Retinal pigment epithelial cell (primary cell): ENCODE data around the gene TEFM.
A peak's percentile ranks its signal among the peaks of the same experiment; 100 is the strongest.

Source experiments
- DNase-seq: peaks from one replicate; pipeline ENCODE4 v3.0.0-alpha.2; 2010; ENCODE audit warnings: low read depth
- H3K4me3 ChIP-seq: 2 replicates; pipeline ENCODE4 v1.5.1; 2011; ENCODE audit warnings: mild to moderate bottlenecking, low read length, control low read depth, moderate library complexity
- CTCF ChIP-seq: conservative IDR thresholded peaks from 2 replicates; pipeline ENCODE4 v1.5.1; 2011; ENCODE audit warnings: low read depth, low read length, control low read depth, inconsistent platforms

The TEFM gene

GRCh38 chr17:30927756-30928155, 21.7 kb upstream of the TEFM start:
- TF ChIP-seq CTCF: no peak
- no peak overlapping the region for H3K4me3 ChIP-seq
- no peak for DNase-seq

- TF ChIP-seq CTCF: no peak
- H3K4me3 ChIP-seq: no peak overlapping the region
- no peak for DNase-seq
Observed at GRCh38 chr17:30926516-30926915, 20.5 kb upstream of the TEFM start.

- no peak for DNase-seq
- no peak overlapping the region for H3K4me3 ChIP-seq
- no peak for TF ChIP-seq CTCF
Observed at GRCh38 chr17:30924341-30924740, 18.3 kb upstream of the TEFM start.

GRCh38 chr17:30922235-30923030, 16.4 kb upstream of the TEFM start:
- TF ChIP-seq CTCF: no peak
- peak overlapping the region; percentile 34 for H3K4me3 ChIP-seq
- no peak for DNase-seq

GRCh38 chr17:30921544-30922196, 15.6 kb upstream of the TEFM start, which contains the start of gene ADAP2:
TSS of gene ADAP2 (plus strand) at chr17:30921945. CDS start at chr17:30922015, 70 bp downstream.
- no peak for DNase-seq
- peak within 1 kb of the TSS; percentile 34 for H3K4me3 ChIP-seq
- TF ChIP-seq CTCF: no peak

- no peak for TF ChIP-seq CTCF
- no peak overlapping the region for H3K4me3 ChIP-seq
- no peak for DNase-seq
Observed at GRCh38 chr17:30920683-30921543, 14.9 kb upstream of the TEFM start.
